Vagina (tissue), 2 donors: Measurements from ENCODE around the gene C3orf22. TPM values are rescaled to one million over a fixed set of nuclear protein-coding genes. Genes with fewer than 3 reads are reported as not detected.
A peak's percentile ranks its signal among the peaks of the same experiment; 100 is the strongest.

ENCODE experiments used
- DNase-seq, 2 donors: peaks; one replicate each; pipeline ENCODE4 v3.0.0-alpha.2; 2017; ENCODE audit errors: extremely low spot score in 2 of 2
- H3K27ac ChIP-seq: fragments of 200-600 bp; sonication (generic); one replicate; pipeline ENCODE4 v1.5.1; 2019
- H3K27me3 ChIP-seq: fragments of 200-600 bp; sonication (generic); one replicate; pipeline ENCODE4 v1.5.1; 2019
- H3K36me3 ChIP-seq, 2 donors: fragments of 200-600 bp; sonication (generic); one replicate each; pipeline ENCODE4 v1.5.1; 2017 to 2019
- H3K4me1 ChIP-seq: fragments of 200-600 bp; sonication (generic); one replicate; pipeline ENCODE4 v1.5.1; 2019
- H3K4me3 ChIP-seq, 2 donors: fragments of 200-600 bp; sonication (generic); 1 replicate in 1 of 2; 2 replicates in 1 of 2; pipeline ENCODE4 v1.5.1; 2016 to 2019
- H3K9me3 ChIP-seq: fragments of 200-600 bp; sonication (generic); one replicate; pipeline ENCODE4 v1.5.1; 2019
- CTCF ChIP-seq, 3 experiments: fragments of 450-650 bp in 2 of 3; fragments of 200-600 bp in 1 of 3; sonication (generic) in 1 of 3; IDR thresholded peaks; one replicate each; pipeline ENCODE4 v1.5.1; 2017 to 2019; ENCODE audit warnings: antibody characterized with exemption in 3 of 3, mild to moderate bottlenecking in 2 of 3, moderate library complexity in 2 of 3
- POLR2A ChIP-seq, 2 donors: fragments of 450-650 bp; IDR thresholded peaks; one replicate each; pipeline ENCODE4 v1.6.1; 2017; ENCODE audit warnings: antibody characterized with exemption in 2 of 2, mild to moderate bottlenecking in 2 of 2, moderate library complexity in 2 of 2
- POLR2AphosphoS5 ChIP-seq, 2 donors: sonication (generic); formaldehyde crosslinking; IDR thresholded peaks; one replicate each; pipeline ENCODE4 v1.9.0; 2017; ENCODE audit warnings: antibody characterized with exemption in 2 of 2, mild to moderate bottlenecking in 2 of 2, low read depth in 1 of 2; ENCODE audit not compliant: insufficient read depth in 1 of 2
- intact Hi-C: fragments of 100-400 bp; cut with DNase I; formaldehyde crosslinking; loops from one replicate; pipeline ENCODE4 v1.15.1; 2023
- total RNA-seq: library from RNA; depleted of rRNA; stranded (reverse); fragments of >200 nt; gene quantifications from one replicate; pipeline ENCODE4 v1.2.3, GENCODE V29; 2016

The C3orf22 gene
- total RNA-seq, 1 donor from 2014 or later: not detected

- intact Hi-C loops: no loop called here
- DNase-seq: no peak
- Histone ChIP-seq H3K4me3 (no peak overlapping the region), H3K36me3 (no peaks in the 10 kb centered on the region), H3K27ac (no peak overlapping the region), H3K4me1 (no peaks in the 10 kb centered on the region), H3K27me3 (no peaks in the 10 kb centered on the region), H3K9me3 (no peaks in the 10 kb centered on the region)
- TF ChIP-seq CTCF (IDR thresholded peaks at IDR 0.05) (no peak), POLR2A (IDR thresholded peaks at IDR 0.05) (no peak), POLR2AphosphoS5 (IDR thresholded peaks at IDR 0.05; ENCODE audit: insufficient read depth in 1 of 2, low read depth in 1 of 2) (no peak)
Measured at GRCh38 chr3:126573492-126574117, 14.9 kb upstream of the C3orf22 start.

- no peaks in the 10 kb centered on the region for H3K27me3 ChIP-seq
- intact Hi-C loops: no loop called here
- DNase-seq: no peak
- H3K4me3 ChIP-seq: no peak overlapping the region
- no peak for TF ChIP-seq POLR2AphosphoS5 (IDR thresholded peaks at IDR 0.05; ENCODE audit: insufficient read depth in 1 of 2, low read depth in 1 of 2)
- H3K27ac ChIP-seq: no peak overlapping the region
- no peaks in the 10 kb centered on the region for H3K36me3 ChIP-seq
- H3K9me3 ChIP-seq: no peaks in the 10 kb centered on the region
- no peaks in the 10 kb centered on the region for H3K4me1 ChIP-seq
Measured at GRCh38 chr3:126571078-126571477, 12.3 kb upstream of the C3orf22 start.

GRCh38 chr3:126570103-126570541, 11.4 kb upstream of the C3orf22 start:
- H3K4me1 ChIP-seq: no peaks in the 10 kb centered on the region
- H3K27ac ChIP-seq: no peak overlapping the region
- no peaks in the 10 kb centered on the region for H3K9me3 ChIP-seq
- DNase-seq: peak in 1 of 2 donors; percentile 85
- no peak for TF ChIP-seq POLR2AphosphoS5 (IDR thresholded peaks at IDR 0.05; ENCODE audit: insufficient read depth in 1 of 2, low read depth in 1 of 2)
- no peak for TF ChIP-seq CTCF (IDR thresholded peaks at IDR 0.05)
- TF ChIP-seq POLR2A (IDR thresholded peaks at IDR 0.05): no peak
- no peaks in the 10 kb centered on the region for H3K27me3 ChIP-seq
- no peaks in the 10 kb centered on the region for H3K36me3 ChIP-seq
- intact Hi-C loops: no loop called here
- no peak overlapping the region for H3K4me3 ChIP-seq

- TF ChIP-seq CTCF (IDR thresholded peaks at IDR 0.05): no peak
- no peak for TF ChIP-seq POLR2A (IDR thresholded peaks at IDR 0.05)
- no peak for TF ChIP-seq POLR2AphosphoS5 (IDR thresholded peaks at IDR 0.05; ENCODE audit: insufficient read depth in 1 of 2, low read depth in 1 of 2)
- no peak overlapping the region for H3K27ac ChIP-seq
- peak in 1 of 2 donors; percentile 69 for DNase-seq
- H3K27me3 ChIP-seq: no peaks in the 10 kb centered on the region
- intact Hi-C loops: no loop called here
- H3K4me3 ChIP-seq: no peak overlapping the region
- no peaks in the 10 kb centered on the region for H3K36me3 ChIP-seq
- H3K9me3 ChIP-seq: no peaks in the 10 kb centered on the region
- no peaks in the 10 kb centered on the region for H3K4me1 ChIP-seq
Measured at GRCh38 chr3:126569390-126569975, 10.8 kb upstream of the C3orf22 start.

GRCh38 chr3:126568776-126569342, 10.1 kb upstream of the C3orf22 start:
- Histone ChIP-seq H3K4me1 (no peaks in the 10 kb centered on the region), H3K9me3 (no peaks in the 10 kb centered on the region), H3K4me3 (no peak overlapping the region), H3K27me3 (no peaks in the 10 kb centered on the region), H3K36me3 (no peaks in the 10 kb centered on the region), H3K27ac (no peak overlapping the region)
- intact Hi-C loops: no loop called here
- peak in 1 of 2 donors; percentile 72 for DNase-seq
- TF ChIP-seq POLR2AphosphoS5 (IDR thresholded peaks at IDR 0.05; ENCODE audit: insufficient read depth in 1 of 2, low read depth in 1 of 2) (no peak), CTCF (IDR thresholded peaks at IDR 0.05) (no peak), POLR2A (IDR thresholded peaks at IDR 0.05) (no peak)
